DMS153 treated with DMSO at 0.1 percent for 48 hours (cell line): ENCODE data around the gene MTREX.
A peak's percentile ranks its signal among the peaks of the same experiment; 100 is the strongest.

Experiments used
- DNase-seq: peaks from one replicate; lab custom pipeline; 2025; ENCODE audit not compliant: unreplicated experiment; lab: John Stamatoyannopoulos, UW

The MTREX gene

GRCh38 chr5:55324815-55325418 lies 17.1 kb downstream of the MTREX start:
- DNase-seq: no peak

GRCh38 chr5:55325621-55326020 lies 17.8 kb downstream of the MTREX start:
- no peak for DNase-seq

- DNase-seq: no peak
These were observed 19.5 kb downstream of the MTREX start for GRCh38 chr5:55327281-55327680.

GRCh38 chr5:55331321-55331720 lies 23.5 kb downstream of the MTREX start:
- no peak for DNase-seq

- DNase-seq: no peak
These were observed 25.2 kb downstream of the MTREX start for GRCh38 chr5:55333017-55333416.

GRCh38 chr5:55333811-55334210 lies 26.0 kb downstream of the MTREX start:
- no peak for DNase-seq

- no peak for DNase-seq
These were observed 30.4 kb downstream of the MTREX start for GRCh38 chr5:55338092-55338613.

- no peak for DNase-seq
These were observed 31.0 kb downstream of the MTREX start for GRCh38 chr5:55338810-55339243.

- DNase-seq: no peak
These were observed 35.3 kb downstream of the MTREX start for GRCh38 chr5:55343107-55343506.

GRCh38 chr5:55343609-55344008 lies 35.8 kb downstream of the MTREX start:
- no peak for DNase-seq

GRCh38 chr5:55344392-55344992 lies 36.7 kb downstream of the MTREX start:
- peak; percentile 1 for DNase-seq

GRCh38 chr5:55345327-55345726 lies 37.5 kb downstream of the MTREX start:
- no peak for DNase-seq

GRCh38 chr5:55347786-55348185 lies 40.0 kb downstream of the MTREX start:
- DNase-seq: no peak

- no peak for DNase-seq
These were observed 43.0 kb downstream of the MTREX start for GRCh38 chr5:55350754-55351153.

- no peak for DNase-seq
These were observed 49.1 kb downstream of the MTREX start for GRCh38 chr5:55356896-55357295.

- DNase-seq: no peak
These were observed 52.4 kb downstream of the MTREX start for GRCh38 chr5:55360190-55360589.

- DNase-seq: no peak
These were observed 56.1 kb downstream of the MTREX start for GRCh38 chr5:55363856-55364255.

GRCh38 chr5:55364537-55365055 lies 56.8 kb downstream of the MTREX start:
- DNase-seq: no peak

GRCh38 chr5:55370291-55370925 lies 62.6 kb downstream of the MTREX start:
- DNase-seq: no peak

GRCh38 chr5:55371145-55371544 lies 63.4 kb downstream of the MTREX start:
- DNase-seq: no peak

GRCh38 chr5:55372130-55372925 lies 64.5 kb downstream of the MTREX start:
- no peak for DNase-seq
